AG04450 (cell line): ENCODE data around the gene THRSP. TPM values are rescaled to one million over a fixed set of nuclear protein-coding genes. Genes with fewer than 3 reads are reported as not detected.

Experiments
- CTCF ChIA-PET: fragments of 300-600, 350-600 bp; formaldehyde crosslinking; extraction: SDS; loops from one replicate; lab custom pipeline; 2022; ENCODE audit warnings: antibody characterized with exemption, inconsistent platforms; lab: Charles Lee
- POLR2A ChIA-PET: fragments of 350-600 bp; formaldehyde crosslinking; extraction: SDS; loops from one replicate; lab custom pipeline; 2021; ENCODE audit warnings: antibody characterized with exemption, inconsistent platforms; lab: Yijun Ruan, JAX
- DNase-seq: peaks from one replicate; pipeline ENCODE4 v3.0.0-alpha.2; 2011; ENCODE audit warnings: low read depth, low spot score
- H3K27ac ChIP-seq: one replicate; pipeline ENCODE4 v1.5.1; 2012; ENCODE audit warnings: low read depth, low read length, control low read depth
- H3K27me3 ChIP-seq: one replicate; pipeline ENCODE4 v1.6.0; 2012; ENCODE audit warnings: low read length; ENCODE audit not compliant: control insufficient read depth, insufficient read depth
- H3K4me3 ChIP-seq: 2 replicates; pipeline ENCODE4 v1.5.1; 2011; ENCODE audit warnings: mild to moderate bottlenecking, low read depth, low read length, control low read depth
- H3K9me3 ChIP-seq: 2 replicates; pipeline ENCODE4 v1.5.1; 2012; ENCODE audit warnings: low read length; ENCODE audit not compliant: control insufficient read depth, insufficient read depth
- polyA plus RNA-seq: library from polyadenylated mRNA; depleted of rRNA; stranded (reverse); fragments of >200 nt; gene quantifications from 2 replicates; pipeline ENCODE4 v1.2.3, GENCODE V29; 2011; rRNA removed
- TF ChIP-seq, protein P1 (sequence below): IDR thresholded peaks from 2 replicates; pipeline ENCODE4 v1.5.1; 2011; ENCODE audit warnings: low read depth, low read length, control low read depth, inconsistent platforms

Gene THRSP
- polyA plus RNA-seq, 1 experiment, result not detected

DNA sequence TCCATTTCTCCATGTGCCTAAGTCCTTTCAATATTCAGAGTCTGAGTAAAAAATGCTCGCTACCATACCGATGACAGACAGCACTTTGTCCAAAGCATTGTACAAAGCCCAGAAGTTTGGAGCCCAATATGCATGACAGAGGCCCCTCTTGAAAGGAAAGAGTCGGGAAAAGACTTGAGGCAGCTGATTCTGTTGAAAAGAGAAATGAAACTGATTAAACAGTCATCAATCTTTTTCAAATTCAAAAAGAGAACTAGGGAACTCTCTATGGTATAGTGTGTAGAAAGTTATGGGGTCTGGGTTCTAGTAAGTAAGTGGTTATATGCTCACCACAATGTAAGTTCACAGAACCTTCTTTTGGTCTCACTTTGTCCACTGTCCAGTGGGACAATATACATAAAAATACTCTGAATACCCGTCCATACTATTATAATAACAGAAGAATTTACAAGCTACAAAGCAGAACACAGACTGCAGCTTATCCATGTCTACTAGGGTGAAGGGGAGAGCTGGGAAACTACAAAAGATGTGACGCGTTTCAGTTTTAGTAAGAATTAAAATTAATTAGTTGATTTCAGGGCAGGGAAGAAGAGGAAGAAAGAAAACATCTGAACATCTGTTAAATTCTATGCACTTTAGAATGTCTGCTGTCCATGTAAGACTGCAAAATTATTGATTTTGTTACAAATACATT lies 49.1 kb downstream of the THRSP start:
- ChIA-PET CTCF (no interaction called here), POLR2A (no interaction called here)
- TF ChIP-seq, protein P1, sequence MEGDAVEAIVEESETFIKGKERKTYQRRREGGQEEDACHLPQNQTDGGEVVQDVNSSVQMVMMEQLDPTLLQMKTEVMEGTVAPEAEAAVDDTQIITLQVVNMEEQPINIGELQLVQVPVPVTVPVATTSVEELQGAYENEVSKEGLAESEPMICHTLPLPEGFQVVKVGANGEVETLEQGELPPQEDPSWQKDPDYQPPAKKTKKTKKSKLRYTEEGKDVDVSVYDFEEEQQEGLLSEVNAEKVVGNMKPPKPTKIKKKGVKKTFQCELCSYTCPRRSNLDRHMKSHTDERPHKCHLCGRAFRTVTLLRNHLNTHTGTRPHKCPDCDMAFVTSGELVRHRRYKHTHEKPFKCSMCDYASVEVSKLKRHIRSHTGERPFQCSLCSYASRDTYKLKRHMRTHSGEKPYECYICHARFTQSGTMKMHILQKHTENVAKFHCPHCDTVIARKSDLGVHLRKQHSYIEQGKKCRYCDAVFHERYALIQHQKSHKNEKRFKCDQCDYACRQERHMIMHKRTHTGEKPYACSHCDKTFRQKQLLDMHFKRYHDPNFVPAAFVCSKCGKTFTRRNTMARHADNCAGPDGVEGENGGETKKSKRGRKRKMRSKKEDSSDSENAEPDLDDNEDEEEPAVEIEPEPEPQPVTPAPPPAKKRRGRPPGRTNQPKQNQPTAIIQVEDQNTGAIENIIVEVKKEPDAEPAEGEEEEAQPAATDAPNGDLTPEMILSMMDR, result no peak

More for the DNA sequence above, 49.1 kb downstream of the THRSP start:
- Histone ChIP-seq H3K9me3 (no peaks in the 10 kb centered on the region), H3K27ac (no peak overlapping the region), H3K27me3 (no peaks in the 10 kb centered on the region), H3K4me3 (no peak overlapping the region)
- DNase-seq, result no peak

Other genes with a start within 250 kb of the THRSP start
- gene RSF1, start 243.1 kb upstream of the THRSP start, polyA plus RNA-seq, result 26.5 and 26.8 TPM in 2 replicates
- 45.9 and 57.7 TPM in 2 replicates for gene AAMDC, start 242.7 kb upstream of the THRSP start, polyA plus RNA-seq
- 28.4 and 29.4 TPM in 2 replicates for gene INTS4, start 69.2 kb upstream of the THRSP start, polyA plus RNA-seq
- 3.1 and 3.3 TPM in 2 replicates for gene KCTD14, start 40.6 kb upstream of the THRSP start, polyA plus RNA-seq
- 128 and 136 TPM in 2 replicates for gene NDUFC2, start 16.0 kb downstream of the THRSP start, polyA plus RNA-seq
- 58.4 and 80.0 TPM in 2 replicates for gene ALG8, start 75.8 kb downstream of the THRSP start, polyA plus RNA-seq
- 18.4 and 19.7 TPM in 2 replicates for gene KCTD21, start 124.8 kb downstream of the THRSP start, polyA plus RNA-seq
- gene USP35, start 125.1 kb downstream of the THRSP start, polyA plus RNA-seq, result 5.5 and 6.0 TPM in 2 replicates